Nephron progenitor cell (in vitro differentiated cells): ENCODE measurements around the gene GNAO1.

Source experiments
- DNase-seq: peaks from one replicate; pipeline ENCODE4 v3.0.0; 2021
- H3K27ac Mint-ChIP-seq: 2 replicates; pipeline ENCODE4 v1.8.0; 2021; ENCODE audit warnings: mild to moderate bottlenecking, moderate library complexity, mixed read lengths
- H3K27me3 Mint-ChIP-seq: 2 replicates; pipeline ENCODE4 v1.8.0; 2021; ENCODE audit warnings: mild to moderate bottlenecking, low read depth, mixed read lengths; ENCODE audit not compliant: poor library complexity
- H3K36me3 Mint-ChIP-seq: 2 replicates; pipeline ENCODE4 v1.8.0; 2021; ENCODE audit warnings: low read depth, mixed read lengths
- H3K4me1 Mint-ChIP-seq: 2 replicates; pipeline ENCODE4 v1.8.0; 2021; ENCODE audit warnings: mixed read lengths
- H3K4me3 Mint-ChIP-seq: 2 replicates; pipeline ENCODE4 v1.8.0; 2021; ENCODE audit warnings: mild to moderate bottlenecking, moderate library complexity, mixed read lengths
- H3K9me3 Mint-ChIP-seq: 2 replicates; pipeline ENCODE4 v1.8.0; 2021; ENCODE audit warnings: mild to moderate bottlenecking, moderate library complexity, mixed read lengths
- TF ChIP-seq, protein P1 (sequence below): fragments of 200-600 bp; sonication (generic); IDR thresholded peaks from 2 replicates; pipeline ENCODE4 v1.5.0; 2021; ENCODE audit warnings: antibody characterized with exemption

GNAO1 gene

DNA sequence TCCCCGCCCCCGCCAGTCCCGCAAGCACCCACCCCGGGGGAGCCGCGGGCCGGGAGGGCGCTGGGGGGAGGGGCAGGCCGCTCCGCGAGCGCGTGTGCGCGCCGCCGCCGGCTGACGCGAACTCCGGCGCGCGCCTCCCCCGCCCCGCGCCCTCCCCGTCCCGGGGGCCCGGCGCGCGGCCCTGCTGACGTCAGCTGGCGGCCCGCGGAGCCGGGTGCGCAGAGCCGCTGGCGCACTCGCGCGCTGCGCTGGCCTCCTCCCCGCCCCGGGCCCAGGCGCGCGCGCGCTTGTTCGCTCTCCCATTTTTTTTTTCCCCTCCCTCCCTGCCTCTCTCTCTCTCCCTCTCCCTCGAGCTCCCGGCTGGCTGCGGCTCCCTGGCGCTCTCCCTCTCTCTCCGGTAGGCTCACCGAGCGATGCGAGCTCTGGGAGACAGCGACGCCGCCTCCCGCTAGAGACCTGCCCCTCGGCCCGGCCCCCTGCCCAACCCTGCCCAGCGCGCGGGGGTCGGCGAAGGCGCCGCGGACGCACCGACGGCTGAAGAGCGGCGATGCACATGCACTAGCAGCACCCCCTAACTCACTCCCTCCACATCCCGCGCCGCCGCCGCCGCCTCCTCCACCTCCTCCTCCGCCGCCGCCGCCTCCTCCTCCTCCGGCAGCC lies at the start of gene GNAO1:
Gene GNAO1, plus strand, starts transcription at position 334 of the 660 bp plus-strand sequence. CDS start 747 bp downstream, outside the sequence.
- DNase-seq: peak; percentile 73

DNA sequence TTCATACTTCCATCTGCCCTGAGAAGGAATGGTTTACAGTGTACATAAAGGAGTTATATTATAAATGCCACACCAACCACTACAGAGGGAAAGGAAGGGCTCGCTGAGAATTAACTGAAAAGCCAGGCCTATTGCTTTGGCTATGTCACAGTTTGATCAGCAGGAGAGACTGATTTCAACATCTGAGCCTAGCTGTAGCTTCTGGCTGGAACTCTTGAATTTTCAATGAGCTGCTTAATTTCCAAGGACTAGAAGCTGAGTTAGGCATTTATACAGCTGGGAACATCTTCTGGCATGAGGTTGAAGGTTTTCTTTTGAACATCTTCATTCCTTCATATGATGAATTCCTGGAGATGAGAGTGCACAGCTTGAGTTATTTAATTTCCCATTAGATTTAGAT lies 47.6 kb upstream of the GNAO1 start:
- Mint-ChIP-seq H3K27me3 (peaks cover 17% of the 10 kb centered on the region), H3K4me3 (no peak overlapping the region), H3K27ac (no peak overlapping the region), H3K4me1 (no peaks in the 10 kb centered on the region), H3K36me3 (no peaks in the 10 kb centered on the region), H3K9me3 (no peaks in the 10 kb centered on the region)
- no peak for DNase-seq
- TF ChIP-seq, protein P1, sequence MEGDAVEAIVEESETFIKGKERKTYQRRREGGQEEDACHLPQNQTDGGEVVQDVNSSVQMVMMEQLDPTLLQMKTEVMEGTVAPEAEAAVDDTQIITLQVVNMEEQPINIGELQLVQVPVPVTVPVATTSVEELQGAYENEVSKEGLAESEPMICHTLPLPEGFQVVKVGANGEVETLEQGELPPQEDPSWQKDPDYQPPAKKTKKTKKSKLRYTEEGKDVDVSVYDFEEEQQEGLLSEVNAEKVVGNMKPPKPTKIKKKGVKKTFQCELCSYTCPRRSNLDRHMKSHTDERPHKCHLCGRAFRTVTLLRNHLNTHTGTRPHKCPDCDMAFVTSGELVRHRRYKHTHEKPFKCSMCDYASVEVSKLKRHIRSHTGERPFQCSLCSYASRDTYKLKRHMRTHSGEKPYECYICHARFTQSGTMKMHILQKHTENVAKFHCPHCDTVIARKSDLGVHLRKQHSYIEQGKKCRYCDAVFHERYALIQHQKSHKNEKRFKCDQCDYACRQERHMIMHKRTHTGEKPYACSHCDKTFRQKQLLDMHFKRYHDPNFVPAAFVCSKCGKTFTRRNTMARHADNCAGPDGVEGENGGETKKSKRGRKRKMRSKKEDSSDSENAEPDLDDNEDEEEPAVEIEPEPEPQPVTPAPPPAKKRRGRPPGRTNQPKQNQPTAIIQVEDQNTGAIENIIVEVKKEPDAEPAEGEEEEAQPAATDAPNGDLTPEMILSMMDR: no peak

More for the DNA sequence above, at the start of gene GNAO1:
- no peak within 1 kb of the TSS for H3K27ac Mint-ChIP-seq
- TF ChIP-seq, protein P1: no peak
- peaks cover 20% of the 10 kb centered on the region for H3K4me1 Mint-ChIP-seq
- peak within 1 kb of the TSS; percentile 81 for H3K4me3 Mint-ChIP-seq
- no peaks in the 10 kb centered on the region for H3K36me3 Mint-ChIP-seq
- H3K9me3 Mint-ChIP-seq: no peaks in the 10 kb centered on the region
- H3K27me3 Mint-ChIP-seq: peaks cover 93% of the 10 kb centered on the region

DNA sequence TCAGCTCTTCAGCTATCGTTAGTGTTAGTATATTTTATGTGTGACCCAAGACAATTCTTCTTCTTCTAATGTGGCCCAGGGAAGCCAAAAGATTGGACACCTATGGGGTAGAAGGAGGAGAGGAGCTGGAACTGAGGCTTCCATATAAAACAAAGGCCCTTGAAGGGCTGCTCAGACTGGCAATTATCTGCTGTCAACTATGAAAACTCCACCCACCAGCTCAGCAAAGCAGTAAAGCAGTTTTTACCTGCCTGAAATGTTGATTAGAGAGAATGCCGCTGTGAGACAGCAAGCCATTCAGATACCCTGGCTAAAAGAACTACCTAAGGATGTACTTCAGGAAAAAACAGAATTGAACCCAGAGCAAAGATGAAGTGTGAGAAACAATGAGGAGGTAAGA lies 45.9 kb upstream of the GNAO1 start:
- Mint-ChIP-seq H3K27me3 (peaks cover 12% of the 10 kb centered on the region), H3K4me3 (no peak overlapping the region), H3K4me1 (no peaks in the 10 kb centered on the region), H3K9me3 (no peaks in the 10 kb centered on the region), H3K27ac (no peak overlapping the region), H3K36me3 (no peaks in the 10 kb centered on the region)
- DNase-seq: no peak
- TF ChIP-seq, protein P1: no peak

DNA sequence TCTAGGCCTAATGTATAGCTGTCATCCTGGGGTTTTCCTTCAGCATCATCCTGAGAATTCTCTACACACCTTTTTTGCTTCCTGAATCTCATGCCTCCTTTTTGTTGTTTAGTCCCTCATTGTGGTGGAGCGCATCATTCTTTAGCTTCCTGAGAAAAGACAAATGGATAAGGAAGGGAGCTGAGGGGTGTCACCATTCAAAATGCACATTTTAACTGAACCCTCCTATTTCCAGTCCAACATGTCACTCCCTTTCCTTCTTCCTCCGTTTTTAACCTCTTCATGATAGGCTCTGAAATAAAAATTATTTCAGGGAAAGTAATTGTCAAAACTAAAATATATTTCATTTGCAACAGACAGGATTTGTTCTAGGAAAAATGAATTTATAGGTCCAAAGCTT lies 39.7 kb upstream of the GNAO1 start:
- Mint-ChIP-seq H3K4me3 (no peak overlapping the region), H3K27me3 (peaks cover 15% of the 10 kb centered on the region), H3K9me3 (peaks cover 17% of the 10 kb centered on the region), H3K27ac (no peak overlapping the region), H3K36me3 (peaks cover 4% of the 10 kb centered on the region), H3K4me1 (no peaks in the 10 kb centered on the region)
- TF ChIP-seq, protein P1: no peak
- DNase-seq: no peak

DNA sequence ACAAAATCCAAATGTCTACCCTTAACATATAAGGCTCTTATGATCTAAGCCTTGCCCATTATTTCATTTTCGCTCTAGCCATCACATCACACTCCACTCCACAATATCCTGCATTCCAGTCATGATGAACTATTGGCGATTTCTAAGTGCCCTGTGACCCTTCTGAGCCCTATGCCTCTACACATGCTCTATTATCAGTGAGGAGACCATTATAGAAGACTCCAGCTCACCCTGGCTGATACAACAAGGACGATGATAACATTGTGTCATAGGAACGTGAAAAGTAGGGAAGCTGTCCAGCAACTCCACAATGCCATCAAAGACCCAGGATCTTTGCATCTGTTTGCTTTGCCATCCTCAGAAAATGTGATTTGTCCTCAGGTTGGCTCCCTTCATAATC lies 29.6 kb upstream of the GNAO1 start:
- Mint-ChIP-seq H3K4me1 (no peaks in the 10 kb centered on the region), H3K27me3 (peaks cover 10% of the 10 kb centered on the region), H3K27ac (no peak overlapping the region), H3K9me3 (no peaks in the 10 kb centered on the region), H3K36me3 (no peaks in the 10 kb centered on the region), H3K4me3 (no peak overlapping the region)
- TF ChIP-seq, protein P1: no peak
- no peak for DNase-seq

DNA sequence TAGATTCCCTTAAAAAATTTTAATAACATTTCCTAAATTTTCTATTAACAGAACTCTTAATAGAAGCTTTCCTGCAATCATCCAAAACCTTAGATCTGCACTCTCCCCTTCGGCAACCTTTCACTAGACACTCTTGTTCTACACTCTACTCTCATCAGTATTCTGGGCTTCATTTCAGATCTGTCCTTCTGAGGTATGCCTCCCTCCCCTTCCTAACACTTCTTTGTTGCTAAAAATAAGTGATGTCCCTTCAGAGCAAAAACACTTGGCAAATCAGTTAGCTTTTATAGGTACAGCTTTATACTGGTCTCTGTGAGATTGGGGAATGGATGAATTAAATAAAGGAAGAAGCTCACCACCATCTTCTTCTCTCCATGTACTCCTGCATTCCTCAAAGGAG lies 28.2 kb upstream of the GNAO1 start:
- TF ChIP-seq, protein P1: no peak
- Mint-ChIP-seq H3K4me1 (no peaks in the 10 kb centered on the region), H3K4me3 (no peak overlapping the region), H3K27ac (no peak overlapping the region), H3K27me3 (peaks cover 13% of the 10 kb centered on the region), H3K36me3 (no peaks in the 10 kb centered on the region), H3K9me3 (no peaks in the 10 kb centered on the region)
- no peak for DNase-seq
